ENCODE measurements around the gene ARHGEF28.

The ARHGEF28 gene

GRCh38 chr5:73735032-73735734 is 109.2 kb downstream of the ARHGEF28 start:
- DNase-seq (ENCODE audit: low read depth) = no peak

- DNase-seq (ENCODE audit: low read depth) = no peak
Observed at GRCh38 chr5:73739650-73740049, 113.7 kb downstream of the ARHGEF28 start.

GRCh38 chr5:73740274-73740790 is 114.3 kb downstream of the ARHGEF28 start:
- no peak for DNase-seq (ENCODE audit: low read depth)

DNA sequence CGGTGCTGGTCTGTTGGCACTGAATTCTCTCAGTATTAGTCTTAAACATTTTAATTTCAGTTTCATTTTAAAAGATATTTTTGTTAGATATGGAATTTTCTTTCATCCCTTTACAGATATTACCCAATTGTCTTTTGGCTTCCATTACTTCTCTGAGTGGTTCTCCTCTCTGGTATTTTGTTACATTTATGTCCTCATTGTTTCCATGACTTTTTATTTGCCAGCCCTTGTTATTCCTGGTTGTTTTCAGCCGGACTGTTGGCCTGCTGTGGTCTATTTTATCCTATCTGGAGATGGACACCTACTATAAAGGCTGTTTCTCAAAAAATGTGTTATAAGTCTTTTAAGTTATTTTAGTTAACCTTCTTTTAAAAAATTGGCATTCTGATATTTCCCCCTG is 117.2 kb downstream of the ARHGEF28 start:
- DNase-seq (ENCODE audit: low read depth) = no peak

- DNase-seq (ENCODE audit: low read depth) = no peak
Observed at GRCh38 chr5:73745836-73746235, 119.8 kb downstream of the ARHGEF28 start.

DNA sequence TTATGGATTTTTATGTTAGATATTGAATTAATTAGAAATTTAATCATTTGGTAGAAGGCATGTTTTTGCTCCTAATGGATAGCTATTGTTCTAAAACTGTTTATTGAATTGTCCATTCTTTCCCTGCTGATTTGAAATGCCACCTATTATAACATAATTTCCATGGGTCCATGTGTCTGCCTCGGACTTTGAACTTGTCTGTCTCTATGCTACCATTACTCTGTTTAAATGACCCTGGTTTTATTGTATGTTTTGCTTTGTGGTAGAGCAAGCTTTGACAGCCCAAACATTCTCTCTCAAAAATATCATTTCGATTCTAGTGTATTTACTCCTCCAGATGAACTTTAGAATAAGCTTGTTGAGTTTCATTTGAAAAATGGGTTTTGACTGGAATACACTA is 120.6 kb downstream of the ARHGEF28 start:
- DNase-seq (ENCODE audit: low read depth) = no peak

GRCh38 chr5:73747696-73748380 is 121.8 kb downstream of the ARHGEF28 start:
- DNase-seq (ENCODE audit: low read depth) = no peak

DNA sequence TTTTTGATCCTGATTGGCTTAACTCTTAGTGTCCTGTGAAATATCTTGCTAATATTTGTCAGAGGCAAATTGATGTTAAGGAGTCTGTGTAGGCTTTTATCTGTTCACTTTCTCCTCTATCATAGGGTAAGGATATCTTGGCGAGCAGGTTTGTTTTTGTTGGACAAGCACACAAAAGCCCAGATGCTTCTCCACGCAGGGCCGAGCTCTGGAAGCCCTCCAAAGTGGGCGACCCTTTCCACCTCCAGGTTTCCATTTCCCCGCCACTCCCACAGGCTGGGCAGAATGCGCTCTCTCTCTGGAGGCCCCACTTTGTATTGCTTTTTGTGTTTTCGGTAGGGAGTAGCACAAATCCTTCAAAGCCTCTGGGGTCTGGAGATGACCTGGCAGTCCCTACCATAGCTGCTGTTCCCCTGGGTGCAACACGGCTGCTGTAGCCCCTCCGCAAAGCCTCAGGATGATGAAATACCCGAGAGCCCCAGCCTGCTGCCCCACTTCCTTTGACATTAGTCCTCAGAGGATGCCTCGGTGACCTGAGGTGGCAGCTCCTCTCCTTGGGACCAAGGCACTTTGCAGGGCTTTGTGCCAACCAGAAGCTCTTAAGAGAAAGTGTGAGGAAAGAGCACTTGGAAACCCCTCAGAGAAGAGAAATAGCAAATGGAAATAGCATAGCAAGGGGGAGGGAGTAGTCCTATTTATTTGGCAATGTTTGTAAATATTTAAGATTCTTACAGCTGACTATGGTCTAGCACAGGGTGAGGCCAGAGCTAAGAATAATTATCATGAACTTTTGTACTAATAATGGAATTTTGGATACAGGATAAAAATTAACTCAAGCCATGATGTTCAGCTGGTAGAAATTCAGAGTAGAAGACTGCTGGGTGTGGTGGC is 122.8 kb downstream of the ARHGEF28 start:
- no peak for DNase-seq (ENCODE audit: low read depth)

DNA sequence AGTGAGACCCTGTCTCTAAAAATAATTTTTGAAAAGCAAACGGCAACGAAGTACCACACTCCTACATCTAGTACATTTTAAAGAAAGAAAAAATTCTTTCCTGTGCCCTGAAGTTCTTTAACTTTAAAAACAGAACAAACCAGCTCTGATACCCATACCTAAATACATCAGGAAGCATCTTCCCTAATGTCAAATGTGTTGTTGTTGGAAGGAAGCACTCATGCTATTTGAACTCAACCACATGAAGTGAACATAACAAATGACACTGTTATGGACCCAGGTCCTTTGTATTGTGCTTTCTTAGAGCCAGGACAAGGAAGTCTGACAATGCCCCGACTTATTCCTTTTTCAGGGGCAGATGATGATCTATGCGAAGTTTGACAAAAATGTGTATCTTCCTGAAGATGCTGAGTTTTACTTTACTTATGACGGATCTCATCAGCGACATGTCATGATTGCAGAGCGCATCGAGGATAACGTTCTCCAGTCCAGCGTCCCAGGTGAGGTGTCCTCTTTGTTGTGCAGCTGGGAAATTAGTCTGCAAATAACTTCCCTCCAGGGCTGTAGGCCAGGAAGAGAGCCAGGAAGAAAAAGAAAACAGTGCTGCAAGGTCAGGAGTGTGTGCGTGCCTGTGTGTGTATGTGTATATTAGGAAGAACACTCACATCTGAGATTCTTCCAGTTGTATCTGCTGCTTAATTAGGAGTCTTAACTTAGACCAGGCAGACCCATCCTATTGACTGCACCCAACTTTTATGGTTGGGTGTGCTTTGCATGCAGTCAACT is 123.7 kb downstream of the ARHGEF28 start:
- DNase-seq (ENCODE audit: low read depth) = no peak

- DNase-seq (ENCODE audit: low read depth) = no peak
Observed at GRCh38 chr5:73751254-73751914, 125.4 kb downstream of the ARHGEF28 start.

- no peak for DNase-seq (ENCODE audit: low read depth)
Observed at GRCh38 chr5:73754254-73754653, 128.3 kb downstream of the ARHGEF28 start.

- no peak for DNase-seq (ENCODE audit: low read depth)
Observed at GRCh38 chr5:73757416-73757815, 131.4 kb downstream of the ARHGEF28 start.

DNA sequence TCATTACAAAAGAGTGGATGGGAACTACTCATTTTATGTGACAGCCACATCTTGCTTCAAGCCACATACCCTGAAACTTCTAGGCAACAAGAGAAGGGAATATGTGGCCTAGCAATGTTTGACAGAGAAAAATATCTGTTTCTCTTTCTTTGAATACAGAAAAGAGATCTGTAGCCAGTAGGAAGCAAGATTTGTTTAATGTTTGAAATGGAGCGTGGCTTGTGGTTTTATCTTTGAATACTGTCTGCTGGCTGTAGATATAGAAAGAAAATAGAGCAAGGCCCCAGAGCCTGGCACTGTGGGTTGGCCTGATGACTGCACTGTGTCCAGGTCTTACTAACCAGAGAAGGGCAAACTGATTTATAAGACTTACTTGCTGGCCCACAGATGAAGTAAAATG is 133.8 kb downstream of the ARHGEF28 start:
- DNase-seq (ENCODE audit: low read depth) = no peak

DNA sequence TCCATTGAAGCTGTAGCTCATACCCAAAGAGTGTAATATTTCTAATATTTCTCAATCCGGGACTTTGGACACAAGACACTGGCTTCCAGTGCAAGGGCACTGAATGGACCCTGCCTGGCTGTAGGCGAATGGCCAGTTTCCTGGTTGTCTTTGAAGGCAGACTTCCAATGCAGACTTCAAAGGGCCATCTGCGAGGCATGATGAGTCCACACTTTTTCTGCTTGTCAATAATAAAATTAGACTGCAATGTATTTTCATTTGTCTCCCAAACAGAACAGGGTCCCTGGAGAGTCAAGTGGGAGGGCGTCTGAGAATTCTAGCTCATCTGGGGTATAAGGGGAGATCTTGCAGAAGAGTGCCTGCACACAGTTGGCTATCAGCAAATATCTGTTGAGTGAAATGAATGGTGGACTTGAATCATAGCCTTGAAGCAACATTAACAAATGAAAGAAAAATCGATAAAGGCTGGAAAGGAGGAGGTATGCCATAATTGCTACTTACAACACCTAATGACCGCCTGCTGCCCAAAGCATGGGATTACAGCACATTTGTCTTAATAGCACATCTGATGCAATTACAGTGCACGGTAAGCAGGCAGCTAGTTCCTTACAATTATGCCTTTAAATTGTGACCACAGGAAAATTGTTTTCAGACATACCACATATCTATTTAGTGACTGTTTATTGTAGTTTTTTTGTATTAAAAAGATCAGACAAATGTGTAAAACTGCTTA is 137.5 kb downstream of the ARHGEF28 start:
- DNase-seq (ENCODE audit: low read depth) = no peak

DNA sequence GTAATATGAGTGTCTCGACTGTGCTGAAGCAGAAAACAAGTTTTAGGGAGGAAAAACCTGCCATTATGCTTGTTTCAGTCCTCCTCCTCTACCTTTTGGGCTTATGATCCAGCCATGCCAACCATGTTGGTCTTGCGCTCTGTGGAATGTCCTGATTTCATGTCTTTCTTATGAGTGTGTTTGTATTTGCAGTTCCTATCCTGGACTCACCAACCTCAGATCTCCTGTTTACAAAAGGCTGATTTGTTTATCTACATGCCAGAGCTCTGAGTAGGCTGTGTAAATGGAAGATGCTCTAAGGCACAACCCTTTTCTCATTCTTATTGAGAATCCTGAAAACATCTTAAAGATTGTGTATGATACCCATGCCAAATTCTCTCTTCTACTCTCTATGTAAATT is 138.6 kb downstream of the ARHGEF28 start:
- DNase-seq (ENCODE audit: low read depth) = peak; percentile 74

DNA sequence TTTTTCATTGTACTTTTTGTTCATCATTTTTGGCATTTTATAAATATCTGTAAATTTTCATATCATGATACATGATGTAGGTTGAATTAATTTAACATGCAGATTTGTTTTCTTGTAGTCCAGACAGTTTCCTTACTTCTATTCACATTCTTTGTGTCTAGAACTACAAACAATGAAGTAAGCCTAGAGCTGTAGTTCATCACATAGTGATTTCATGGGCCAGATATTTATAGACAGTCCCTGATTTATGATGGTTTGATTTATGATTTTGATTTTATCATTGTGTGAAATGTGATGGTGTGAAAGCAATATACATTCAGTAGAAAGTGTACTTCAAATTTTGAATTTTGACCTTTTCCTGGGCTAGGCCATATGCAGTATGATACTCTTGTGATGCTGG is 139.0 kb downstream of the ARHGEF28 start:
- DNase-seq (ENCODE audit: low read depth) = no peak

- no peak for DNase-seq (ENCODE audit: low read depth)
Observed at GRCh38 chr5:73766902-73767301, 140.9 kb downstream of the ARHGEF28 start.

- no peak for DNase-seq (ENCODE audit: low read depth)
Observed at GRCh38 chr5:73770172-73771025, 144.4 kb downstream of the ARHGEF28 start.

DNA sequence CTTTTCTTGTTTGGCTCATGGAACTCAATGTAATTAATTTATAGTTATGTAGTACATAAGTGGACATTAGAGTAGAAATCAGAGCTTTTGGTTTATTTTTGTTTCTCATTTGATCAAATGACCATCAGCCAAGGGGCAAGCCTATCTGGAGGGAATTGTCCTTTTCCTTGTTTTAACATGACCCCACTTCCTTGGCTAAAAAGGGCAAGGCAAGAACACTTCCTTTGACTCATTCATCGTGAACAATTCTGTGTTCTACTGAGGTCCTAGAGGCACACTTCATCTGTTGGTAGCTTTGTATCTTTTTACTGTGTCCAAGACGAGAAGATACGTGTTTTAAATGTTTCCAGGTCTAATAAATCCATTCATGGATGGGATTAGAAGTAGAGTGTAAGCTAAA is 148.9 kb downstream of the ARHGEF28 start:
- DNase-seq (ENCODE audit: low read depth) = no peak

DNA sequence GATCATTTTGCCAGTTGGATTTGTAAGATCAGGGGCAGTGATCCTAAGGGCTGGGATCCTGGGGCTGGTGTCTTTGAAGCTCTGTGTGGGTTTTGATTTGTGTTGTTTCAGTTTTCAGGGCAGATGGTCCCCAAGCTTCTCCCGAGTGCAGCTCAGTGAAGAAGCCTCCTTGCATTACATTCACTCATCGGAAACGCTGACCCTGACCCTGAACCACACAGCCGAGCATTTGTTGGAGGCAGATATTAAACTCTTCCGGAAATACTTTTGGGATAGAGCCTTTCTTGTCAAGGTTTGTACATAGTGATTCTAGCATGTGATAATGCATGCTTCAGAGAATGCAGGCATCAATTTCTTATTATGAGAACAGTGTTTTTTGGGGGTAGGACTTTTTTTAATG is 150.4 kb downstream of the ARHGEF28 start:
- DNase-seq (ENCODE audit: low read depth) = no peak
